ENCODE data around the gene TTC38. TPM values are rescaled to one million over a fixed set of nuclear protein-coding genes. Genes with fewer than 3 reads are reported as not detected.
"Not testable (repeated sequence)": the region's sequence is repeated elsewhere in the genome, so short reads cannot be mapped to it uniquely, and the experiment has no call there.

Gene TTC38
- total RNA-seq, 1 donor from 2014 or later, result 189 TPM

GRCh38 chr22:46245511-46245910 is 22.3 kb upstream of the TTC38 start:
- ATAC-seq (peak; percentile 51), DNase-seq (ENCODE audit: low spot score) (peak; percentile 74)

- DNase-seq (ENCODE audit: low spot score), result no peak
Observed at GRCh38 chr22:46246178-46246577, 21.6 kb upstream of the TTC38 start.

GRCh38 chr22:46247443-46247975 is 20.3 kb upstream of the TTC38 start:
- no peak for DNase-seq (ENCODE audit: low spot score)
- ATAC-seq, result no peak

More at GRCh38 chr22:46246178-46246577, 21.6 kb upstream of the TTC38 start:
- ATAC-seq, result no peak

- ATAC-seq (peak; percentile 94), DNase-seq (ENCODE audit: low spot score) (peak; percentile 94)
Observed at GRCh38 chr22:46250035-46250782, 17.6 kb upstream of the TTC38 start, which contains the start of gene CDPF1. CDPF1 (minus strand) TSS chr22:46250293; CDS start chr22:46248284, 2,009 bp downstream.

- no peak for DNase-seq (ENCODE audit: low spot score)
- ATAC-seq, result peak; percentile 26
Observed at GRCh38 chr22:46250783-46251125, 17.1 kb upstream of the TTC38 start.

- DNase-seq (ENCODE audit: low spot score) (no peak), ATAC-seq (no peak)
Observed at GRCh38 chr22:46251266-46251665, 16.5 kb upstream of the TTC38 start.

- DNase-seq (ENCODE audit: low spot score) (no peak), ATAC-seq (no peak)
Observed at GRCh38 chr22:46251816-46252380, 15.9 kb upstream of the TTC38 start.

GRCh38 chr22:46256358-46256958 is 11.3 kb upstream of the TTC38 start:
- ATAC-seq (no peak), DNase-seq (ENCODE audit: low spot score) (no peak)

- DNase-seq (ENCODE audit: low spot score), result no peak
- no peak for ATAC-seq
Observed at GRCh38 chr22:46259374-46259773, 8.4 kb upstream of the TTC38 start.

GRCh38 chr22:46260038-46260437 is 7.8 kb upstream of the TTC38 start:
- ATAC-seq (no peak), DNase-seq (ENCODE audit: low spot score) (no peak)

- DNase-seq (ENCODE audit: low spot score) (no peak), ATAC-seq (peak; percentile 18)
Observed at GRCh38 chr22:46262449-46263215, 5.2 kb upstream of the TTC38 start.

- DNase-seq (ENCODE audit: low spot score), result no peak
- no peak for ATAC-seq
Observed at GRCh38 chr22:46263216-46263590, 4.6 kb upstream of the TTC38 start, which contains the start of gene PKDREJ. PKDREJ (minus strand) TSS chr22:46263343; CDS start chr22:46263322, 21 bp downstream.

- DNase-seq (ENCODE audit: low spot score); ATAC-seq: not testable (repeated sequence)
Observed at GRCh38 chr22:46264520-46264919, 3.3 kb upstream of the TTC38 start.

GRCh38 chr22:46265627-46266026 is 2.2 kb upstream of the TTC38 start:
- DNase-seq (ENCODE audit: low spot score); ATAC-seq: not testable (repeated sequence)

GRCh38 chr22:46269564-46269963 is 1.8 kb downstream of the TTC38 start:
- DNase-seq (ENCODE audit: low spot score), result peak; percentile 81
- ATAC-seq, result peak; percentile 66

GRCh38 chr22:46272196-46272595 is 4.4 kb downstream of the TTC38 start:
- ATAC-seq, result no peak
- no peak for DNase-seq (ENCODE audit: low spot score)

GRCh38 chr22:46272762-46273431 is 5.1 kb downstream of the TTC38 start:
- DNase-seq (ENCODE audit: low spot score) (no peak), ATAC-seq (no peak)

GRCh38 chr22:46273432-46274148 is 5.8 kb downstream of the TTC38 start:
- DNase-seq (ENCODE audit: low spot score), result no peak
- no peak for ATAC-seq

- ATAC-seq (no peak), DNase-seq (ENCODE audit: low spot score) (no peak)
Observed at GRCh38 chr22:46274381-46274780, 6.6 kb downstream of the TTC38 start.
